NB4 (cell line): ENCODE data around the gene ZDHHC7.

ENCODE experiments used
- CTCF ChIP-seq: IDR thresholded peaks from one replicate; pipeline ENCODE4 v1.5.1; 2012; ENCODE audit warnings: low read depth, low read length
- POLR2A ChIP-seq: IDR thresholded peaks from 2 replicates; pipeline ENCODE4 v1.6.1; 2011; ENCODE audit warnings: mild to moderate bottlenecking; ENCODE audit not compliant: insufficient read length; ENCODE audit errors: extremely low read depth

GRCh38 chr16:84982434-84982833 is 28.9 kb downstream of the ZDHHC7 start:
- TF ChIP-seq POLR2A (no peak), CTCF (no peak)
